ENCODE results near the gene ABCC6. TPM values are rescaled to one million over a fixed set of nuclear protein-coding genes. Genes with fewer than 3 reads are reported as not detected.

Gene ABCC6
- total RNA-seq, 4 donors from 2014 or later = 0.20 to 7.0 (median 0.66) TPM

- Histone ChIP-seq H3K36me3 (peaks cover 0 to 34% (median 0%) of the 10 kb centered on the region in 3 donors), H3K27me3 (no peaks in the 10 kb centered on the region), H3K27ac (no peak overlapping the region), H3K4me1 (peaks cover 0 to 13% (median 2%) of the 10 kb centered on the region in 4 donors), H3K4me3 (no peak overlapping the region), H3K9me3 (no peaks in the 10 kb centered on the region)
- no peak for TF ChIP-seq POLR2A (IDR thresholded peaks at IDR 0.05)
- TF ChIP-seq, protein P1, sequence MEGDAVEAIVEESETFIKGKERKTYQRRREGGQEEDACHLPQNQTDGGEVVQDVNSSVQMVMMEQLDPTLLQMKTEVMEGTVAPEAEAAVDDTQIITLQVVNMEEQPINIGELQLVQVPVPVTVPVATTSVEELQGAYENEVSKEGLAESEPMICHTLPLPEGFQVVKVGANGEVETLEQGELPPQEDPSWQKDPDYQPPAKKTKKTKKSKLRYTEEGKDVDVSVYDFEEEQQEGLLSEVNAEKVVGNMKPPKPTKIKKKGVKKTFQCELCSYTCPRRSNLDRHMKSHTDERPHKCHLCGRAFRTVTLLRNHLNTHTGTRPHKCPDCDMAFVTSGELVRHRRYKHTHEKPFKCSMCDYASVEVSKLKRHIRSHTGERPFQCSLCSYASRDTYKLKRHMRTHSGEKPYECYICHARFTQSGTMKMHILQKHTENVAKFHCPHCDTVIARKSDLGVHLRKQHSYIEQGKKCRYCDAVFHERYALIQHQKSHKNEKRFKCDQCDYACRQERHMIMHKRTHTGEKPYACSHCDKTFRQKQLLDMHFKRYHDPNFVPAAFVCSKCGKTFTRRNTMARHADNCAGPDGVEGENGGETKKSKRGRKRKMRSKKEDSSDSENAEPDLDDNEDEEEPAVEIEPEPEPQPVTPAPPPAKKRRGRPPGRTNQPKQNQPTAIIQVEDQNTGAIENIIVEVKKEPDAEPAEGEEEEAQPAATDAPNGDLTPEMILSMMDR (IDR thresholded peaks at IDR 0.05) = no peak
- TF ChIP-seq EP300 (IDR thresholded peaks at IDR 0.05) = no peak
- WGBS, 2 donors = 79 to 81% methylated on average over 16 to 17 of the region's 17 CpGs
- no peak for DNase-seq (ENCODE audit: low spot score in 2 of 2)
These were observed 75.8 kb downstream of the ABCC6 start for GRCh38 chr16:16147316-16147999.

DNA sequence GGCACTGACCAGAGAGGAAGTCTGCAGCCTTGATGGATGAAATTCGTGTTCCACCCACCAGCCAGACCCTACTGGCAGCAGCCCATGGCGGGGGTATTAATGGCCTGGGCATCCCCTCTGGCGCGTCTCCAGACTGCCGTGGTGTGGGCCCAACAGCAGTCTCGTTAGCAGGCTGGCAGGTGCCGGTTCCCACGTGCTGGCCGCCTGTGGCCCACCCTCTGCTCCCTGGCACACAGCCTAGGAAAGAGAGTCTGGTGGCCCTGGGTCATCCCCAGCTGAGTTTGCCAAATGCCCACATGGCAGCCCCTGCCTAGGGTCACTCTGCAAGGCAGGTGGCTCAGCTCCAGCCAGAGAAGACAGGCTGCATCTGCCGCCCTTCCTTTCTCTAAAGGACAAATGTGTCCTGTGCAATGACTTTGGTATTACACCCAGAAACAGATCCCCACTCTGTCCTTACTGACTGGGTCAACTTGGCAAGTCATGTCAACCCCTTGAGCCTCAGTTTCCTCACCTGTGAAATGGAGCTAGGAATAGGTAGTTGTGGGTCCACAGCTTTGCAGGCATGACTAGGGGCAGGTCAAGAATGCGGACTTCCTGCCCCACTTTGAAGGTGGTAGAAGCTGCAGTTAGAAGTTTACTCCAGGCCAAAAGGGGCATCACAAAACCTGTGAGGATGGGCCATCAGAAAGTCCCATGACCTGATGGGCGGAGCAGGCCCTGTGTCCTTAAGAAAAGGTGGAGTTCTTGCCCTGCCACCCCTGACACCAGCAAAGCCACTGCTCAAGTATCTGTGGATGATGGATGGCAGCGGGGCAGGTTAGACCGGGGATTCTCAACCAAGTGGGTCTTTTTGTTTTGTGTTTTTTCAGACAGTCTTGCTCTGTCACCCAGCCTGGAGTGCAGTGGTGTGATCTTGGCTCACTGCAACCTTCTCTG is 76.6 kb downstream of the ABCC6 start:
- no peaks in the 10 kb centered on the region for H3K9me3 ChIP-seq
- TF ChIP-seq, protein P1 (IDR thresholded peaks at IDR 0.05) = no peak
- no peak for DNase-seq (ENCODE audit: low spot score in 2 of 2)
- H3K36me3 ChIP-seq = peaks cover 2 to 42% (median 3%) of the 10 kb centered on the region in 3 donors
- H3K4me1 ChIP-seq = peaks cover 0 to 13% (median 2%) of the 10 kb centered on the region in 4 donors
- no peak overlapping the region for H3K4me3 ChIP-seq
- no peaks in the 10 kb centered on the region for H3K27me3 ChIP-seq
- 74 to 78% methylated on average over 14 of the region's 14 CpGs for WGBS, 2 donors
- H3K27ac ChIP-seq = no peak overlapping the region

- peaks cover 2 to 55% (median 9%) of the 10 kb centered on the region in 3 donors for H3K36me3 ChIP-seq
- H3K4me1 ChIP-seq = peaks cover 0 to 8% (median 1%) of the 10 kb centered on the region in 4 donors
- H3K27me3 ChIP-seq = no peaks in the 10 kb centered on the region
- no peak for TF ChIP-seq EP300 (IDR thresholded peaks at IDR 0.05)
- TF ChIP-seq, protein P1 (IDR thresholded peaks at IDR 0.05) = no peak
- no peak for TF ChIP-seq POLR2A (IDR thresholded peaks at IDR 0.05)
- no peak overlapping the region for H3K27ac ChIP-seq
- H3K9me3 ChIP-seq = no peaks in the 10 kb centered on the region
- 88 to 95% methylated on average over 5 of the region's 5 CpGs for WGBS, 2 donors
- no peak overlapping the region for H3K4me3 ChIP-seq
- no peak for DNase-seq (ENCODE audit: low spot score in 2 of 2)
These were observed 78.0 kb downstream of the ABCC6 start for GRCh38 chr16:16145286-16145685.

DNA sequence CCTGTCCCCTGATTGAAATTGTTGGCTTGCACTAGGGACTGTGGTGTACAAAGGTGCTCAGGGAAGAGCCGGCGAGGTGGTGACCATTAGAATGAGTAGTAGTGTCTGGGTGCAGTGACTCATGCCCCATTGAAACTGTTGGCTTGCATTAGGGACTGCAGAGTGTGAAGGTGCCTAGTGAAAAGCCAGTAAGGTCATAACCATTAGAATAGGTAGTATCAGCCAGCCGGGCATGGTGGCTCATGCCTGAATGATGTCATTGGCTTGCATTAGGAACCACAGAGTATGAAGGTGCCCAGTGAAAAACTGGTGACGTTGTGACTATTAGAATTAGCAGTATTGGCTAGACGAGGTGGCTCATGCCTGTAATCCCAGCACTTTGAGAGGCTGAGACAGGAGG is 78.9 kb downstream of the ABCC6 start:
- WGBS, 2 donors = 85 to 90% methylated on average over 5 of the region's 5 CpGs
- Histone ChIP-seq H3K4me1 (no peaks in the 10 kb centered on the region), H3K27ac (no peak overlapping the region), H3K9me3 (no peaks in the 10 kb centered on the region), H3K27me3 (no peaks in the 10 kb centered on the region), H3K36me3 (peaks cover 2 to 64% (median 9%) of the 10 kb centered on the region in 3 donors), H3K4me3 (no peak overlapping the region)
- TF ChIP-seq, protein P1 (IDR thresholded peaks at IDR 0.05) = no peak
- TF ChIP-seq POLR2A (IDR thresholded peaks at IDR 0.05) (no peak), EP300 (IDR thresholded peaks at IDR 0.05) (no peak)
- no peak for DNase-seq (ENCODE audit: low spot score in 2 of 2)

DNA sequence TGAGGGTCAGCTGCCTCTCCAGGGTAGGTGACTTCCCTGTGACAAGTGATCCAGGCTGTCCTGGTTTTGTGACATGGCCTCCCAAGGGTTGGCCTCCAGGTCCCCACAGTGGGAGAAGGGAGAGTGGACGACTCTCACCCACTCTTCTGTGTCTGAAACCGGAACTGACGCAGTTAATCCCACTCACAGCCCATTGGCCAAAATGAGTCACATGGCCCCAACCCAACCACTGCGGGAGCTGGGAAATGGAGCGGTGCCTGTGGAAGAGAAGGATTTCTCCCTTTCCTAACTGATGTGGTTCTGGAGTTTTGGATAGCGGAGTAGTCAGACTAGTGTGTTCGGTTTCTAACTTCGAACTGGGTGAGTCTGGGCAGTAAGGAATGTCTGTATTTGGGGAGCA is 79.4 kb downstream of the ABCC6 start:
- no peak overlapping the region for H3K27ac ChIP-seq
- H3K4me3 ChIP-seq = no peak overlapping the region
- no peaks in the 10 kb centered on the region for H3K27me3 ChIP-seq
- no peak for DNase-seq (ENCODE audit: low spot score in 2 of 2)
- peaks cover 2 to 69% (median 13%) of the 10 kb centered on the region in 3 donors for H3K36me3 ChIP-seq
- no peaks in the 10 kb centered on the region for H3K9me3 ChIP-seq
- WGBS, 2 donors = 80 to 81% methylated on average over 8 of the region's 8 CpGs
- TF ChIP-seq EP300 (IDR thresholded peaks at IDR 0.05) (no peak), POLR2A (IDR thresholded peaks at IDR 0.05) (no peak)
- TF ChIP-seq, protein P1 (IDR thresholded peaks at IDR 0.05) = no peak
- no peaks in the 10 kb centered on the region for H3K4me1 ChIP-seq
